Fibroblast of villous mesenchyme (primary cell): Measurements from ENCODE around the gene TMEM125. TPM values are rescaled to one million over a fixed set of nuclear protein-coding genes. Genes with fewer than 3 reads are reported as not detected.

Source experiments
- DNase-seq: peaks from one replicate; pipeline ENCODE4 v3.0.0-alpha.2; 2010; ENCODE audit warnings: low read depth
- H3K4me3 ChIP-seq: 2 replicates; pipeline ENCODE4 v1.5.1; 2011; ENCODE audit warnings: low read depth, mild to moderate bottlenecking, low read length
- total RNA-seq: library from RNA; depleted of rRNA; stranded (reverse); fragments of >200 nt; gene quantifications from 2 replicates; pipeline ENCODE4 v1.2.3, GENCODE V29; 2012
- TF ChIP-seq, protein P1 (sequence below): IDR thresholded peaks from 2 replicates; pipeline ENCODE4 v1.5.1; 2012; ENCODE audit warnings: low read depth, mild to moderate bottlenecking, low read length; ENCODE audit not compliant: insufficient read depth

TMEM125 gene
- total RNA-seq, 1 donor, result under 0.01 TPM

GRCh38 chr1:43279666-43280065 is 9.9 kb downstream of the TMEM125 start:
- no peak for DNase-seq
- TF ChIP-seq, protein P1, sequence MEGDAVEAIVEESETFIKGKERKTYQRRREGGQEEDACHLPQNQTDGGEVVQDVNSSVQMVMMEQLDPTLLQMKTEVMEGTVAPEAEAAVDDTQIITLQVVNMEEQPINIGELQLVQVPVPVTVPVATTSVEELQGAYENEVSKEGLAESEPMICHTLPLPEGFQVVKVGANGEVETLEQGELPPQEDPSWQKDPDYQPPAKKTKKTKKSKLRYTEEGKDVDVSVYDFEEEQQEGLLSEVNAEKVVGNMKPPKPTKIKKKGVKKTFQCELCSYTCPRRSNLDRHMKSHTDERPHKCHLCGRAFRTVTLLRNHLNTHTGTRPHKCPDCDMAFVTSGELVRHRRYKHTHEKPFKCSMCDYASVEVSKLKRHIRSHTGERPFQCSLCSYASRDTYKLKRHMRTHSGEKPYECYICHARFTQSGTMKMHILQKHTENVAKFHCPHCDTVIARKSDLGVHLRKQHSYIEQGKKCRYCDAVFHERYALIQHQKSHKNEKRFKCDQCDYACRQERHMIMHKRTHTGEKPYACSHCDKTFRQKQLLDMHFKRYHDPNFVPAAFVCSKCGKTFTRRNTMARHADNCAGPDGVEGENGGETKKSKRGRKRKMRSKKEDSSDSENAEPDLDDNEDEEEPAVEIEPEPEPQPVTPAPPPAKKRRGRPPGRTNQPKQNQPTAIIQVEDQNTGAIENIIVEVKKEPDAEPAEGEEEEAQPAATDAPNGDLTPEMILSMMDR, result no peak
- no peak overlapping the region for H3K4me3 ChIP-seq

DNA sequence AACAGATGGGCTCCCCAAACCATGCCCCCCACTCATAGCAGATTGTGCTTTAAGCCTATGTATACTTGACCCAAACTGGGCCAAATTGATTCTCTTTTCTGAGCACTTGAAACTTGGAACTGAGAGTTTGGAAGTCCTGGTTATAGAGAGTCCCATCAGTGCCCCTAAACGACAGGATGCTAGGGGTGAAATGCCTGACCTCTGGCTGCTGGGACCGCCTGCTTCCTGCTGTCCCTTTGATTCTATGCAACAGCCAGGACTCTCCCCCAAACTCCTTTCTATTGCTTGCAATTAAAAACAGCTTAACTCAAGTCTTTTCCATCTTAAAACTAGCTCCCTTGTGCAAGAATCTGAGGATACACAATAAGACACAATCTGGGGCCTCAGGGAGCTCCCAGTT is 10.9 kb downstream of the TMEM125 start:
- no peak for DNase-seq
- H3K4me3 ChIP-seq, result no peak overlapping the region
- TF ChIP-seq, protein P1, result no peak

- DNase-seq, result no peak
- TF ChIP-seq, protein P1, result no peak
- H3K4me3 ChIP-seq, result no peak overlapping the region
Measured at GRCh38 chr1:43282220-43283195, 12.7 kb downstream of the TMEM125 start.

DNA sequence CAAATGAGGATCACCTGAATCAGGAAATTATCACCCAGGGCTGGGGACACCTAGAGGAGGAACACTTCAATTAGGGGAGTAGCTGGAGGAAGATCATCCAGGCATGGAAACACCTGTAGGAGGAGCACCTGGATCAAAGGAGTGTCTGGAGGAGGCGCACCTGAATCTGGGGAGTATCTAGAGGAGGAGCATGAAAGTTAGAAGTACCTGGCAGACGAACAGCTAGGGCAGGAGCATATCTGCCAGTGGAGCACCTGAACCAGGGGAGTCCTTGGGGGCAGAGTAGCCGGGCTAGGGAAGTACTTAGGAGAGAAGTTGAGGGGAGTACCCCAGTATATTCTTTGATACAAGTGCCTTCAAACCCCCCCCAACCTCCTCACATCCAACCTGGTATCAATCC is 14.3 kb downstream of the TMEM125 start:
- DNase-seq, result no peak
- TF ChIP-seq, protein P1, result no peak
- no peak overlapping the region for H3K4me3 ChIP-seq

DNA sequence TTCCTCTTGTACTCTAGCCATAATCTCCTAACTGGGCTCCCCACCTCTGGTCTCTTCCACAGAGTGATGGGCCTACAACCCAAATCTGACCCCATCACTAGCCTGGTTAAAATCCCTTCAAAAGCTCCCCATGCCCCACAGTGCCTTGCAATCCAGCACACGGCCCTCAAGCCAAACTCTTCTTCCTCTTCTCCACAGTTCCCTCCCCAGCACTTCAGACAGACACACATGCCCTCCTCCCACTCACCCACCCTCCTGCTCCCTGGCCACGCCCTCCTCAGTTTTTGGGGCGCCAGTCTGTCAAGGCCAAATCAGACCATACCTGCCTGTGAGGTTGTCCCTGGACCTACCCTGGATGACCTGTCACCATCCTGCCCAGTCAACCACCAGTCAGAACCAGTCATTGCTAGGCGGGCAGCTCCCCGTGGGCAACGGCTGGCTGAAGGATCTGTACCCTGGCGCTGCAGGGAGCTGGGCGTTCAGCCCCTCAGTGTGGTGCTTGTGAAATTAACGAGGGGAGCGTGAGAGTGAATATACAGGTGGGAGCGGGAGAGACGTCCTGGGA is 14.8 kb downstream of the TMEM125 start:
- H3K4me3 ChIP-seq, result no peak overlapping the region
- DNase-seq, result no peak
- TF ChIP-seq, protein P1, result no peak

- no peak for DNase-seq
- TF ChIP-seq, protein P1, result no peak
- no peak within 1 kb of the TSS for H3K4me3 ChIP-seq
Measured at GRCh38 chr1:43285269-43285990, 15.6 kb downstream of the TMEM125 start, which contains the start of gene C1orf210. Gene C1orf210, minus strand, starts transcription at chr1:43285581. Its CDS starts 2,311 bp downstream, at chr1:43283270.
